OCI-LY1 (cell line): ENCODE data around the gene STAG1.

Experiments used
- H2AFZ ChIP-seq: fragments of 200-600 bp; sonication (generic), shearing (Covaris generic); 2 replicates; pipeline ENCODE4 v1.6.0; 2014; ENCODE audit warnings: antibody characterized with exemption, mild to moderate bottlenecking, low read length
- H3F3A ChIP-seq: fragments of 200-600 bp; sonication (generic), shearing (Covaris generic); 2 replicates; pipeline ENCODE4 v1.6.0; 2014; ENCODE audit warnings: mild to moderate bottlenecking, antibody characterized with exemption, low read length, moderate library complexity; ENCODE audit not compliant: insufficient read depth
- H3K27ac ChIP-seq: fragments of 200-600 bp; sonication (generic); 2 replicates; pipeline ENCODE4 v1.5.1; 2014; ENCODE audit warnings: low read length, mixed run types, mild to moderate bottlenecking, low read depth; ENCODE audit not compliant: poor library complexity, severe bottlenecking
- H3K27me3 ChIP-seq: fragments of 200-600 bp; sonication (generic); 2 replicates; pipeline ENCODE4 v1.6.0; 2014; ENCODE audit warnings: antibody characterized with exemption, mild to moderate bottlenecking, low read length, moderate library complexity; ENCODE audit not compliant: insufficient read depth
- H3K36me3 ChIP-seq: fragments of 200-600 bp; sonication (generic); 2 replicates; pipeline ENCODE4 v1.6.1; 2014; ENCODE audit warnings: mild to moderate bottlenecking, antibody characterized with exemption, low read length, moderate library complexity, mixed read lengths; ENCODE audit not compliant: insufficient read depth
- H3K4me1 ChIP-seq: fragments of 200-600 bp; sonication (generic); 2 replicates; pipeline ENCODE4 v1.5.1; 2014; ENCODE audit warnings: mild to moderate bottlenecking, low read length, moderate library complexity; ENCODE audit not compliant: insufficient read depth, severe bottlenecking
- H3K4me2 ChIP-seq: fragments of 200-600 bp; sonication (generic), shearing (Covaris generic); 2 replicates; pipeline ENCODE4 v1.6.1; 2014; ENCODE audit warnings: low read length
- H3K4me3 ChIP-seq: fragments of 200-600 bp; sonication (generic); 2 replicates; pipeline ENCODE4 v1.5.1; 2014; ENCODE audit warnings: low read length, low read depth, mild to moderate bottlenecking, mixed read lengths; ENCODE audit not compliant: poor library complexity, severe bottlenecking
- H3K79me2 ChIP-seq: fragments of 200-600 bp; shearing (Covaris generic); 2 replicates; pipeline ENCODE4 v1.6.1; 2016; ENCODE audit warnings: mixed run types, low read length, mixed read lengths; ENCODE audit not compliant: insufficient read depth
- H3K9ac ChIP-seq: fragments of 200-600 bp; sonication (generic), shearing (Covaris generic); 2 replicates; pipeline ENCODE4 v1.6.1; 2014; ENCODE audit warnings: mild to moderate bottlenecking, low read length, mixed read lengths
- H3K9me2 ChIP-seq: fragments of 200-600 bp; sonication (generic), shearing (Covaris generic); 2 replicates; pipeline ENCODE4 v1.6.1; 2014; ENCODE audit warnings: low read depth, mild to moderate bottlenecking, low read length, mixed read lengths
- H3K9me3 ChIP-seq: fragments of 200-600 bp; shearing (Covaris generic); 2 replicates; pipeline ENCODE4 v1.6.1; 2014; ENCODE audit warnings: low read length, mixed read lengths
- H4K20me1 ChIP-seq: fragments of 200-600 bp; sonication (generic), shearing (Covaris generic); 2 replicates; pipeline ENCODE4 v1.6.0; 2016; ENCODE audit warnings: mild to moderate bottlenecking, low read length; ENCODE audit not compliant: insufficient read depth
- EZH2 ChIP-seq: fragments of 200-600 bp; sonication (generic), shearing (Covaris generic); IDR thresholded peaks from 2 replicates; pipeline ENCODE4 v1.8.0; 2017; ENCODE audit warnings: borderline replicate concordance, mixed run types, mild to moderate bottlenecking, antibody characterized with exemption, low read length, moderate library complexity, mixed read lengths
- TF ChIP-seq, protein P1 (sequence below): fragments of 200-600 bp; sonication (generic), shearing (Covaris generic); IDR thresholded peaks from 2 replicates; pipeline ENCODE4 v1.5.1; 2017; ENCODE audit warnings: mild to moderate bottlenecking, antibody characterized with exemption, low read length, moderate library complexity, mixed read lengths

STAG1 gene

DNA sequence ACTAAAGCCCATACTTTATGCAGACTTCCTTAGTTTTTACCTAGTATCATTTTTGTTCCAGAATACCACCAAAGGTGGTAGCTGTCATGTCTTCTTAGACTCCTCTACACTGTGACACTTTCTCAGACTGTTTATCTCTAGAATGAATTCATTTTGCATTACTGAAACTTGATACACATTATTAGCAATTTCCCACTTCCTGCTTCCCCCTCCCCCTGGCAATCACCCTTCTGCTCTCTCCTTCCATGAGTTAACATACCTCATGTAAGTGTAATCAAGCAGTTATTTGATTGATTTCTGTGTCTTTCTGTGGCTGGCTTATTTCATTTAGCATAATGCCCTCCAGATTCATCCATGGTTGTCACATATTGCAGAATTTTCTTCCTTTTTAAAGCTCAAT lies 204.9 kb downstream of the STAG1 start:
- H3K79me2 ChIP-seq = no peaks in the 10 kb centered on the region
- no peak overlapping the region for H3K4me3 ChIP-seq
- H3K4me2 ChIP-seq = no peak overlapping the region
- no peaks in the 10 kb centered on the region for H3K27me3 ChIP-seq
- H4K20me1 ChIP-seq = no peaks in the 10 kb centered on the region
- no peak overlapping the region for H3K27ac ChIP-seq
- no peaks in the 10 kb centered on the region for H3K36me3 ChIP-seq
- TF ChIP-seq, protein P1, sequence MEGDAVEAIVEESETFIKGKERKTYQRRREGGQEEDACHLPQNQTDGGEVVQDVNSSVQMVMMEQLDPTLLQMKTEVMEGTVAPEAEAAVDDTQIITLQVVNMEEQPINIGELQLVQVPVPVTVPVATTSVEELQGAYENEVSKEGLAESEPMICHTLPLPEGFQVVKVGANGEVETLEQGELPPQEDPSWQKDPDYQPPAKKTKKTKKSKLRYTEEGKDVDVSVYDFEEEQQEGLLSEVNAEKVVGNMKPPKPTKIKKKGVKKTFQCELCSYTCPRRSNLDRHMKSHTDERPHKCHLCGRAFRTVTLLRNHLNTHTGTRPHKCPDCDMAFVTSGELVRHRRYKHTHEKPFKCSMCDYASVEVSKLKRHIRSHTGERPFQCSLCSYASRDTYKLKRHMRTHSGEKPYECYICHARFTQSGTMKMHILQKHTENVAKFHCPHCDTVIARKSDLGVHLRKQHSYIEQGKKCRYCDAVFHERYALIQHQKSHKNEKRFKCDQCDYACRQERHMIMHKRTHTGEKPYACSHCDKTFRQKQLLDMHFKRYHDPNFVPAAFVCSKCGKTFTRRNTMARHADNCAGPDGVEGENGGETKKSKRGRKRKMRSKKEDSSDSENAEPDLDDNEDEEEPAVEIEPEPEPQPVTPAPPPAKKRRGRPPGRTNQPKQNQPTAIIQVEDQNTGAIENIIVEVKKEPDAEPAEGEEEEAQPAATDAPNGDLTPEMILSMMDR = no peak
- TF ChIP-seq EZH2 = no peak
- no peaks in the 10 kb centered on the region for H3K9me3 ChIP-seq
- no peak overlapping the region for H2AFZ ChIP-seq
- peaks cover 4% of the 10 kb centered on the region for H3K4me1 ChIP-seq
- H3F3A ChIP-seq = no peaks in the 10 kb centered on the region
- no peak overlapping the region for H3K9ac ChIP-seq
- H3K9me2 ChIP-seq = no peaks in the 10 kb centered on the region

- Histone ChIP-seq H3K27me3 (no peaks in the 10 kb centered on the region), H3K4me2 (no peak overlapping the region), H3K9me2 (no peaks in the 10 kb centered on the region), H3K9me3 (no peaks in the 10 kb centered on the region), H3F3A (no peaks in the 10 kb centered on the region), H3K9ac (no peak overlapping the region), H3K36me3 (no peaks in the 10 kb centered on the region), H2AFZ (no peak overlapping the region), H4K20me1 (no peaks in the 10 kb centered on the region), H3K4me3 (no peak overlapping the region), H3K4me1 (peaks cover 4% of the 10 kb centered on the region), H3K27ac (no peak overlapping the region), H3K79me2 (no peaks in the 10 kb centered on the region)
- no peak for TF ChIP-seq EZH2
- TF ChIP-seq, protein P1 = peak; percentile 55
Measured at GRCh38 chr3:136546720-136547119, 205.5 kb downstream of the STAG1 start.

GRCh38 chr3:136545664-136546268 lies 206.4 kb downstream of the STAG1 start:
- Histone ChIP-seq H3K9ac (no peak overlapping the region), H3K9me2 (no peaks in the 10 kb centered on the region), H3K4me3 (no peak overlapping the region), H4K20me1 (no peaks in the 10 kb centered on the region), H3K4me1 (peaks cover 4% of the 10 kb centered on the region), H3K36me3 (no peaks in the 10 kb centered on the region), H2AFZ (no peak overlapping the region), H3K9me3 (no peaks in the 10 kb centered on the region), H3K79me2 (no peaks in the 10 kb centered on the region), H3F3A (no peaks in the 10 kb centered on the region), H3K27ac (peak overlapping the region; percentile 4), H3K27me3 (no peaks in the 10 kb centered on the region), H3K4me2 (no peak overlapping the region)
- TF ChIP-seq, protein P1 = peak; percentile 59
- no peak for TF ChIP-seq EZH2
